ENCODE results near the gene SMIM22. TPM values are rescaled to one million over a fixed set of nuclear protein-coding genes. Genes with fewer than 3 reads are reported as not detected.
A peak's percentile ranks its signal among the peaks of the same experiment; 100 is the strongest.

Gene SMIM22
- total and polyA plus RNA-seq, 2 donors (not counting 3 experiments of a cell fraction or from before 2014, with no cell fraction given): not detected

DNA sequence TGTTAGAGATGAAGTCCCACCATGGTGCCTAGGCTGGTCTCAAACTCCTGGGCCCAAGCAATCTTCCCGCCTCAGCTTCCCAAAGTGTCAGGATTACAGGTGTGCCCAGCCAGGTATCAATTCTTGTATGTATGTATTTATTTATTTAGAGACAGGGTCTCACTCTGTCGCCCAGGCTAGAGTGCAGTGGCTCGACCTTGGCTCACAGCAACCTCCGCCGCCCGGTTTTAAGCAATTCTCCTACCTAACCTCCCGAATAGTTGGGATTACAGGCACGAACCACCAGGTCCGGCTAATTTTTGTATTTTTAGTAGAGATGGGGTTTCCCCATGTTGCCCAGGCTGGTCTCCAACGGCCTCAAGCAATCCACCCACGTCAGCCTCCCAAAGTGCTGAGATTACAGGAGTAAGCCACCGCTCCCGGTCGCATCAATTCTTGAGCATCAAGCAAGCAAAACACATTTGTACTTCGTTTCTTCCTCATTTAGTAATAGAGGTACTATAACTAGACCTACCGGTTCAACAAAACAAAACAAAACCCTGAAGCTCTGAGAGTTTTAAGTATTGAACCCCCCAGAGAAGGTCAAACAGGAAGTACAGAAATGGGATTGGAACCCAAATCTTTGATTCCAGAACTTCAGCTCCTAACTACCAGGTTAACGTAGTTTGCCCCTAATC lies 27.2 kb upstream of the SMIM22 start:
- no TSS peak for BruUV-seq (replicated peaks)
- POLR2A ChIA-PET: interaction anchor here (1.0 kb wide), 1 partner anchor 35 kb away, joined by 3 read pairs; the partner anchor contains the start of gene ROGDI
- CTCF ChIA-PET: interaction anchor here (0.9 to 1.4 kb wide), 3 partner anchors 34 to 189 kb away, joined by 3 to 6 read pairs (median 3); partner anchors contain the start of genes ANKS3, DNAAF8 and ROGDI

More for the DNA sequence above, 27.2 kb upstream of the SMIM22 start:
- no peaks in the 10 kb centered on the region for H3K9me1 ChIP-seq (replicated peaks; ENCODE audit: control insufficient read depth, extremely low read depth, insufficient read depth, low read length)
- TF ChIP-seq MYC (IDR thresholded peaks at IDR 0.05; ENCODE audit: low read depth, low read length) (no peak), POLR2A (IDR thresholded peaks at IDR 0.05; ENCODE audit: low read depth, low read length) (no peak), POLR2AphosphoS5 (IDR thresholded peaks at IDR 0.05; ENCODE audit: insufficient read depth, low read depth, low read length) (no peak), EZH2 (IDR thresholded peaks at IDR 0.05; ENCODE audit: borderline replicate concordance, low read depth, low read length, severe bottlenecking) (no peak), JUN (IDR thresholded peaks at IDR 0.05; ENCODE audit: borderline replicate concordance, insufficient read depth, insufficient read length, low read depth) (no peak), GATA2 (IDR thresholded peaks at IDR 0.05; ENCODE audit: insufficient read depth, insufficient read length, low read depth, low read length) (no peak), FOS (IDR thresholded peaks at IDR 0.05; ENCODE audit: borderline replicate concordance, insufficient read depth, low read length) (no peak)
- TF ChIP-seq, protein P1, sequence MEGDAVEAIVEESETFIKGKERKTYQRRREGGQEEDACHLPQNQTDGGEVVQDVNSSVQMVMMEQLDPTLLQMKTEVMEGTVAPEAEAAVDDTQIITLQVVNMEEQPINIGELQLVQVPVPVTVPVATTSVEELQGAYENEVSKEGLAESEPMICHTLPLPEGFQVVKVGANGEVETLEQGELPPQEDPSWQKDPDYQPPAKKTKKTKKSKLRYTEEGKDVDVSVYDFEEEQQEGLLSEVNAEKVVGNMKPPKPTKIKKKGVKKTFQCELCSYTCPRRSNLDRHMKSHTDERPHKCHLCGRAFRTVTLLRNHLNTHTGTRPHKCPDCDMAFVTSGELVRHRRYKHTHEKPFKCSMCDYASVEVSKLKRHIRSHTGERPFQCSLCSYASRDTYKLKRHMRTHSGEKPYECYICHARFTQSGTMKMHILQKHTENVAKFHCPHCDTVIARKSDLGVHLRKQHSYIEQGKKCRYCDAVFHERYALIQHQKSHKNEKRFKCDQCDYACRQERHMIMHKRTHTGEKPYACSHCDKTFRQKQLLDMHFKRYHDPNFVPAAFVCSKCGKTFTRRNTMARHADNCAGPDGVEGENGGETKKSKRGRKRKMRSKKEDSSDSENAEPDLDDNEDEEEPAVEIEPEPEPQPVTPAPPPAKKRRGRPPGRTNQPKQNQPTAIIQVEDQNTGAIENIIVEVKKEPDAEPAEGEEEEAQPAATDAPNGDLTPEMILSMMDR (IDR thresholded peaks at IDR 0.05; ENCODE audit: extremely low read depth in 1 of 2, insufficient read depth in 1 of 2, low read depth in 1 of 2, low read length in 2 of 2): no peak
- TF ChIP-seq, protein P2, sequence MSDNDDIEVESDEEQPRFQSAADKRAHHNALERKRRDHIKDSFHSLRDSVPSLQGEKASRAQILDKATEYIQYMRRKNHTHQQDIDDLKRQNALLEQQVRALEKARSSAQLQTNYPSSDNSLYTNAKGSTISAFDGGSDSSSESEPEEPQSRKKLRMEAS (IDR thresholded peaks at IDR 0.05; ENCODE audit: insufficient read depth, insufficient read length): no peak
- DNase-seq (ENCODE audit: low read depth, low spot score) (no peak), FAIRE-seq (no peak)
- H3K27me3 ChIP-seq (ENCODE audit: control insufficient read depth in 2 of 2, insufficient read depth in 2 of 2, low read length in 2 of 2): no peaks in the 10 kb centered on the region
- H3K79me2 ChIP-seq (ENCODE audit: control insufficient read depth, insufficient read depth, low read length): peaks cover 12% of the 10 kb centered on the region
- dilution Hi-C loops (cut with MboI; ENCODE audit: extremely low pct_ligation_motif_present, low sequenced_read_pairs): no loop called here
- H3K36me3 ChIP-seq (ENCODE audit: control insufficient read depth in 2 of 2, extremely low read depth in 1 of 2, insufficient read depth in 2 of 2, low read length in 2 of 2): peaks cover 0 to 13% of the 10 kb centered on the region in 2 experiments
- peak overlapping the region; percentile 80 for H2AFZ ChIP-seq (ENCODE audit: low read depth, low read length)
- peak overlapping the region; percentile 53 for H3K9ac ChIP-seq (replicated peaks; ENCODE audit: extremely low read depth, insufficient read depth, low read length)
- H3K27ac ChIP-seq (ENCODE audit: insufficient read depth, low read depth, low read length): peak overlapping the region; percentile 33
- peaks cover 15% of the 10 kb centered on the region for H3K4me1 ChIP-seq (ENCODE audit: control insufficient read depth, extremely low read depth, insufficient read depth, low read length)
- peak overlapping the region; percentile 90 for H3K4me2 ChIP-seq (ENCODE audit: insufficient read depth, low read length)
- no peaks in the 10 kb centered on the region for H3K9me3 ChIP-seq (replicated peaks; ENCODE audit: control insufficient read depth, insufficient read depth, low read length)
- intact Hi-C loops (cut with micrococcal nuclease): loop anchor here (1.0 to 2.0 kb wide), 3 partner anchors 34 to 189 kb away; partner anchors contain the start of genes ANKS3, DNAAF8 and ROGDI
- H3K4me3 ChIP-seq (replicated peaks in 1 of 3; ENCODE audit: insufficient read depth in 1 of 3, low read depth in 1 of 3, low read length in 3 of 3): peak overlapping the region; percentile 14 to 68 (median 51)
- H4K20me1 ChIP-seq (replicated peaks; ENCODE audit: control insufficient read depth, extremely low read depth, insufficient read depth, low read length): no peaks in the 10 kb centered on the region

Measured in endothelial cell of umbilical vein (primary cell).